ELF-1 (cell line): ENCODE measurements around the gene UBE3B.
A peak's percentile ranks its signal among the peaks of the same experiment; 100 is the strongest.
"Not testable (repeated sequence)": the region's sequence is repeated elsewhere in the genome, so short reads cannot be mapped to it uniquely, and the experiment has no call there.

Source experiments
- DNase-seq: peaks from one replicate; pipeline ENCODE4 v3.0.0-alpha.2; 2016; ENCODE audit warnings: low read depth, low spot score

UBE3B gene

GRCh38 chr12:109473006-109473405, 4.4 kb upstream of the UBE3B start:
- DNase-seq = no peak

- DNase-seq = not testable (repeated sequence)
These were observed 3.7 kb upstream of the UBE3B start for GRCh38 chr12:109473526-109474270.

GRCh38 chr12:109475121-109475520, 2.3 kb upstream of the UBE3B start:
- DNase-seq = no peak

- DNase-seq = peak; percentile 45
These were observed 1.2 kb upstream of the UBE3B start for GRCh38 chr12:109475993-109476806.

GRCh38 chr12:109476807-109477184, 638 bp upstream of the UBE3B start:
- no peak for DNase-seq

- DNase-seq = no peak
These were observed 505 bp downstream of the UBE3B start for GRCh38 chr12:109477963-109478315.

- DNase-seq = no peak
These were observed 2.3 kb downstream of the UBE3B start for GRCh38 chr12:109479761-109480160.

GRCh38 chr12:109480356-109480755, 2.9 kb downstream of the UBE3B start:
- DNase-seq = no peak

GRCh38 chr12:109481863-109482262, 4.4 kb downstream of the UBE3B start:
- no peak for DNase-seq

GRCh38 chr12:109482491-109482890, 5.1 kb downstream of the UBE3B start:
- DNase-seq = no peak

GRCh38 chr12:109482894-109483293, 5.5 kb downstream of the UBE3B start:
- DNase-seq = no peak

- DNase-seq = no peak
These were observed 5.9 kb downstream of the UBE3B start for GRCh38 chr12:109483346-109483745.

GRCh38 chr12:109485201-109485600, 7.8 kb downstream of the UBE3B start:
- DNase-seq = no peak

GRCh38 chr12:109487181-109488050, 10.0 kb downstream of the UBE3B start:
- DNase-seq = no peak

- no peak for DNase-seq
These were observed 10.7 kb downstream of the UBE3B start for GRCh38 chr12:109488051-109488665.

GRCh38 chr12:109489016-109489954, 11.9 kb downstream of the UBE3B start:
- DNase-seq = no peak

- no peak for DNase-seq
These were observed 12.6 kb downstream of the UBE3B start for GRCh38 chr12:109489955-109490565.

- DNase-seq = no peak
These were observed 14.2 kb downstream of the UBE3B start for GRCh38 chr12:109491671-109492070.

GRCh38 chr12:109492371-109492770, 14.9 kb downstream of the UBE3B start:
- no peak for DNase-seq

GRCh38 chr12:109493090-109493489, 15.7 kb downstream of the UBE3B start:
- DNase-seq = no peak
